Endothelial cell of umbilical vein (primary cell): Measurements from ENCODE around the gene MAGI1. TPM values are rescaled to one million over a fixed set of nuclear protein-coding genes. Genes with fewer than 3 reads are reported as not detected.

Source experiments
- BruUV-seq: library from RNA; stranded (reverse); fragments of 400-500 nt; replicated peaks from 2 replicates; lab custom pipeline; 2021; lab: Mats Ljungman, UMichigan
- CTCF ChIA-PET: fragments of 300-600, 350-600 bp; sonication (Branson Sonifier 250); formaldehyde crosslinking; loops from one replicate; lab custom pipeline; 2021; ENCODE audit warnings: antibody characterized with exemption, inconsistent platforms; lab: Charles Lee
- POLR2A ChIA-PET: fragments of 300-600, 350-600 bp; sonication (Branson Sonifier 250); formaldehyde crosslinking; loops from one replicate; lab custom pipeline; 2021; ENCODE audit warnings: antibody characterized with exemption, inconsistent platforms; lab: Charles Lee
- DNase-seq: peaks from one replicate; pipeline ENCODE4 v3.0.0-alpha.2; 2011; ENCODE audit warnings: low read depth, low spot score
- FAIRE-seq: peaks from 2 replicates; lab custom pipeline; 2011; peaks lifted over from hg19 to GRCh38; lab: Jason Lieb, UNC
- H2AFZ ChIP-seq: 2 replicates; pipeline ENCODE4 v1.6.0; 2012; ENCODE audit warnings: low read depth, low read length, control low read depth, inconsistent platforms
- H3K27ac ChIP-seq: 2 replicates; pipeline ENCODE4 v1.5.1; 2011; ENCODE audit warnings: low read depth, mild to moderate bottlenecking, control low read depth, low read length, moderate library complexity; ENCODE audit not compliant: insufficient read depth
- H3K27me3 ChIP-seq, 2 experiments: 2 replicates each; pipeline versions ENCODE4 v1.6.0 to v1.6.1; 2011; ENCODE audit warnings: low read length in 2 of 2, mixed read lengths in 1 of 2; ENCODE audit not compliant: control insufficient read depth in 2 of 2, insufficient read depth in 2 of 2
- H3K36me3 ChIP-seq, 2 experiments: 2 replicates in 1 of 2; 3 replicates in 1 of 2; pipeline ENCODE4 v1.5.1; 2011; ENCODE audit warnings: low read length in 2 of 2, mild to moderate bottlenecking in 1 of 2, moderate library complexity in 1 of 2; ENCODE audit not compliant: control insufficient read depth in 2 of 2, insufficient read depth in 2 of 2; ENCODE audit errors: extremely low read depth in 1 of 2
- H3K4me1 ChIP-seq: 3 replicates; pipeline ENCODE4 v1.5.1; 2011; ENCODE audit warnings: mild to moderate bottlenecking, low read length; ENCODE audit not compliant: control insufficient read depth, insufficient read depth; ENCODE audit errors: extremely low read depth
- H3K4me2 ChIP-seq: 2 replicates; pipeline ENCODE4 v1.6.1; 2011; ENCODE audit warnings: low read length, control low read depth, mixed read lengths; ENCODE audit not compliant: insufficient read depth
- H3K4me3 ChIP-seq, 3 experiments: fragments of 200-600 bp in 1 of 3; sonication (generic), shearing (Covaris generic) in 1 of 3; replicated peaks in 1 of 3; 2 replicates each; pipeline ENCODE4 v1.5.1; 2011 to 2016; ENCODE audit warnings: control low read depth in 3 of 3, low read length in 3 of 3, mild to moderate bottlenecking in 2 of 3, inconsistent platforms in 1 of 3, low read depth in 1 of 3, moderate library complexity in 1 of 3; ENCODE audit not compliant: insufficient read depth in 1 of 3
- H3K79me2 ChIP-seq: 2 replicates; pipeline ENCODE4 v1.6.0; 2012; ENCODE audit warnings: low read length, inconsistent platforms; ENCODE audit not compliant: control insufficient read depth, insufficient read depth
- H3K9ac ChIP-seq: replicated peaks from 2 replicates; pipeline ENCODE3; 2011; ENCODE audit warnings: low read length, control low read depth; ENCODE audit not compliant: insufficient read depth; ENCODE audit errors: extremely low read depth
- H3K9me1 ChIP-seq: replicated peaks from 3 replicates; pipeline ENCODE4 v1.6.0; 2011; ENCODE audit warnings: mild to moderate bottlenecking, low read length; ENCODE audit not compliant: control insufficient read depth, insufficient read depth; ENCODE audit errors: extremely low read depth
- H3K9me3 ChIP-seq: replicated peaks from 2 replicates; pipeline ENCODE4 v1.5.1; 2012; ENCODE audit warnings: low read length, inconsistent platforms; ENCODE audit not compliant: control insufficient read depth, insufficient read depth
- H4K20me1 ChIP-seq: replicated peaks from 2 replicates; pipeline ENCODE3; 2011; ENCODE audit warnings: mild to moderate bottlenecking, low read length; ENCODE audit not compliant: control insufficient read depth, insufficient read depth; ENCODE audit errors: extremely low read depth
- CTCF ChIP-seq, 2 donors: IDR thresholded peaks; 1 replicate in 1 of 2; 2 replicates in 1 of 2; pipeline ENCODE4 v1.5.1; 2011; ENCODE audit warnings: low read length in 2 of 2, mild to moderate bottlenecking in 2 of 2, moderate library complexity in 2 of 2, control low read depth in 1 of 2, inconsistent platforms in 1 of 2, low read depth in 1 of 2; ENCODE audit not compliant: insufficient read depth in 1 of 2; ENCODE audit errors: extremely low read depth in 1 of 2
- EZH2 ChIP-seq: IDR thresholded peaks from 2 replicates; pipeline ENCODE4 v1.6.1; 2012; ENCODE audit warnings: borderline replicate concordance, low read depth, mild to moderate bottlenecking, moderate library complexity, low read length, inconsistent platforms; ENCODE audit not compliant: severe bottlenecking
- FOS ChIP-seq: IDR thresholded peaks from 2 replicates; pipeline ENCODE4 v1.6.1; 2011; ENCODE audit warnings: mild to moderate bottlenecking, low read length, moderate library complexity, borderline replicate concordance; ENCODE audit not compliant: insufficient read depth
- GATA2 ChIP-seq: IDR thresholded peaks from 2 replicates; pipeline ENCODE4 v1.7.0; 2011; ENCODE audit warnings: low read depth, mild to moderate bottlenecking, moderate library complexity, mixed read lengths, low read length; ENCODE audit not compliant: insufficient read length, insufficient read depth
- JUN ChIP-seq: IDR thresholded peaks from 2 replicates; pipeline ENCODE4 v1.6.1; 2011; ENCODE audit warnings: borderline replicate concordance, low read depth; ENCODE audit not compliant: insufficient read length, insufficient read depth
- MYC ChIP-seq: IDR thresholded peaks from one replicate; pipeline ENCODE4 v1.6.1; 2011; ENCODE audit warnings: mild to moderate bottlenecking, low read depth, low read length
- POLR2A ChIP-seq: IDR thresholded peaks from 2 replicates; pipeline ENCODE4 v1.6.1; 2012; ENCODE audit warnings: low read depth, mild to moderate bottlenecking, control low read depth, low read length
- POLR2AphosphoS5 ChIP-seq: IDR thresholded peaks from 2 replicates; pipeline ENCODE4 v1.6.1; 2012; ENCODE audit warnings: low read depth, mild to moderate bottlenecking, control low read depth, low read length, moderate library complexity; ENCODE audit not compliant: insufficient read depth
- dilution Hi-C: fragments of 300-500 bp; cut with MboI; formaldehyde crosslinking; loops from one replicate; pipeline ENCODE4 v1.15.0; 2019; ENCODE audit warnings: low sequenced_read_pairs; ENCODE audit not compliant: extremely low pct_ligation_motif_present
- intact Hi-C: fragments of 100-400 bp; cut with micrococcal nuclease; formaldehyde crosslinking; loops from one replicate; pipeline ENCODE4 v1.10.0; 2022
- polyA plus RNA-seq, 4 experiments: library from polyadenylated mRNA; depleted of rRNA in 3 of 4; stranded (reverse) in 3 of 4; unstranded in 1 of 4; fragments of >200 nt; gene quantifications; 2 replicates each; pipeline versions ENCODE4 v1.2.1 to v1.2.3, GENCODE V29; 2011 to 2012; ENCODE audit warnings: missing spikeins in 1 of 4
- total RNA-seq: library from RNA; stranded (reverse); gene quantifications from 2 replicates; pipeline ENCODE4 v1.2.3, GENCODE V29; 2021
- TF ChIP-seq, protein P1 (sequence below): IDR thresholded peaks from 2 replicates; pipeline ENCODE4 v1.6.1; 2011; ENCODE audit not compliant: insufficient read depth, insufficient read length

MAGI1 gene
- total and polyA plus RNA-seq, 2 donors (not counting 3 experiments of a cell fraction or from before 2014, with no cell fraction given) = 10.1 to 47.9 TPM

DNA sequence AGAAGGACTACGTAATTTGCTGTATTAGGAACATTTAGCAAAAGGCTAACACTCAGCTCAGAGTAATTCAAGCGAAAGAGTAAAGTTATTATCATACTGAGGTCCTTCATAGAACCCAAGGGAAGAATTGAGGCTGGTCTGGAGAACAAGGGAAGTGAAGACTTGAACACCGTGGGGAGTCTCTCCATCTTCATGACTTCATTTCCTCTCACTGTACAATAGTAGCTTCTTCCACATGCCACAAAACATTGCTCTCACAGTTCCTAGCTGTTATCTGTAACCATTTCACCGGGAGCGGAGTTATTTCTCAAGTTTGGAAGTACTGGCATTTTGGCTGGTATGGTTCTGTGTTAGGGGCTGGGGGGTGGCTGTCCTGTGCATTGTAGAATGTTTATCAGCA, 69.7 kb downstream of the MAGI1 start:
- dilution Hi-C loops = no loop called here
- ChIA-PET POLR2A (no interaction called here), CTCF (interaction anchor here (1.4 kb wide), 1 partner anchor 9 kb away, joined by 4 read pairs; no protein-coding TSS in a partner anchor)
- Histone ChIP-seq H3K4me1 (peaks cover 22% of the 10 kb centered on the region), H3K4me2 (no peak overlapping the region), H3K27me3 (no peaks in the 10 kb centered on the region), H3K9ac (no peak overlapping the region), H3K27ac (no peak overlapping the region), H3K9me3 (no peaks in the 10 kb centered on the region), H3K36me3 (no peaks in the 10 kb centered on the region), H3K4me3 (no peak overlapping the region), H2AFZ (no peak overlapping the region), H3K9me1 (no peaks in the 10 kb centered on the region), H4K20me1 (no peaks in the 10 kb centered on the region), H3K79me2 (no peaks in the 10 kb centered on the region)
- FAIRE-seq (no peak), DNase-seq (no peak)
- intact Hi-C loops = no loop called here
- no peak for TF ChIP-seq MYC
- TF ChIP-seq POLR2AphosphoS5 = no peak
- TF ChIP-seq, protein P1, sequence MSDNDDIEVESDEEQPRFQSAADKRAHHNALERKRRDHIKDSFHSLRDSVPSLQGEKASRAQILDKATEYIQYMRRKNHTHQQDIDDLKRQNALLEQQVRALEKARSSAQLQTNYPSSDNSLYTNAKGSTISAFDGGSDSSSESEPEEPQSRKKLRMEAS = no peak
- no peak for TF ChIP-seq POLR2A
- TF ChIP-seq GATA2 = no peak
- no peak for TF ChIP-seq CTCF (IDR thresholded peaks at IDR 0.05; ENCODE audit: extremely low read depth in 1 of 2, insufficient read depth in 1 of 2, low read depth in 1 of 2, low read length in 2 of 2)
- no peak for TF ChIP-seq EZH2
- TF ChIP-seq JUN = no peak
- TF ChIP-seq FOS = no peak
- BruUV-seq = no TSS peak
